Heart left ventricle (tissue), 16 donors: ENCODE results near the gene GAB2. TPM values are rescaled to one million over a fixed set of nuclear protein-coding genes. Genes with fewer than 3 reads are reported as not detected.

Experiments used
- ATAC-seq, 4 donors: fragments of 200-7000 bp; cut with Tn5 transposase; one replicate each; pipeline ENCODE4 v1.9.1; 2020 to 2022; ENCODE audit warnings: moderate library complexity in 4 of 4, mild to moderate bottlenecking in 3 of 4, moderate number of reproducible peaks in 1 of 4
- DNase-seq, 5 donors: peaks; one replicate each; pipeline ENCODE4 v3.0.0-alpha.2; 2020
- H3K27ac ChIP-seq, 12 donors: fragments of 200-600 bp; sonication (generic) in 4 of 12; one replicate each; pipeline versions ENCODE4 v1.5.0 to v1.8.0; 2016 to 2022; ENCODE audit warnings: mild to moderate bottlenecking in 2 of 12
- H3K27me3 ChIP-seq, 9 donors: fragments of 200-600 bp; sonication (generic) in 2 of 9; one replicate each; pipeline versions ENCODE4 v1.5.1 to v1.8.0; 2016 to 2022; ENCODE audit warnings: mild to moderate bottlenecking in 3 of 9
- H3K36me3 ChIP-seq, 9 donors: fragments of 200-600 bp; sonication (generic) in 2 of 9; one replicate each; pipeline versions ENCODE4 v1.5.0 to v1.8.0; 2018 to 2022; ENCODE audit warnings: mild to moderate bottlenecking in 2 of 9
- H3K4me1 ChIP-seq, 12 donors: fragments of 200-600 bp; sonication (generic) in 4 of 12; one replicate each; pipeline versions ENCODE4 v1.5.0 to v1.8.0; 2016 to 2022; ENCODE audit warnings: mild to moderate bottlenecking in 3 of 12
- H3K4me3 ChIP-seq, 12 donors: fragments of 200-600 bp; sonication (generic) in 4 of 12; one replicate each; pipeline versions ENCODE4 v1.5.0 to v1.8.0; 2017 to 2022; ENCODE audit warnings: mild to moderate bottlenecking in 9 of 12, moderate library complexity in 4 of 12
- H3K9me3 ChIP-seq, 12 donors: fragments of 200-600 bp; sonication (generic) in 4 of 12; one replicate each; pipeline versions ENCODE4 v1.5.0 to v1.8.0; 2016 to 2022; ENCODE audit warnings: mild to moderate bottlenecking in 1 of 12
- POLR2A ChIP-seq, 2 donors: fragments of 450-650 bp; IDR thresholded peaks; one replicate each; pipeline ENCODE4 v1.6.1; 2017; ENCODE audit warnings: antibody characterized with exemption in 2 of 2, mild to moderate bottlenecking in 2 of 2, moderate library complexity in 2 of 2
- WGBS, 4 donors: extraction: QIAGEN DNeasy Blood & Tissue Kit in 2 of 4; methylation state at CpG; one replicate each; pipeline versions ENCODE4 v1.1.5 to v1.1.7; 2013 to 2018; 5-methylcytosine and 5-hydroxymethylcytosine counted together
- intact Hi-C, 10 donors: fragments of 100-400 bp; cut with DNase I; formaldehyde crosslinking; loops; one replicate each; pipeline versions ENCODE4 v1.11.1 to v1.14.2; 2022
- polyA plus RNA-seq, 2 donors: library from polyadenylated mRNA; stranded (reverse); fragments of 200-250 nt; gene quantifications; one replicate each; pipeline ENCODE4 v1.2.3, GENCODE V29; 2013
- total RNA-seq, 9 donors: library from RNA; depleted of rRNA in 2 of 9; stranded (reverse); fragments of >200 nt in 2 of 9; fragmentation: NEBNext Ultra II Directional in 3 of 9; extraction: Animal tissue kit (Norgen Biotek cat#: 25700) in 3 of 9; gene quantifications; one replicate each; pipeline versions ENCODE4 v1.1.0 to v1.2.4, GENCODE V29; 2016 to 2023
- TF ChIP-seq, protein P1 (sequence below), 12 donors: fragments of 200-600 bp; sonication (generic) in 4 of 12; IDR thresholded peaks; one replicate each; pipeline versions ENCODE4 v1.5.0 to v1.8.0; 2018 to 2022; ENCODE audit warnings: antibody characterized with exemption in 12 of 12, mild to moderate bottlenecking in 5 of 12
- donor health status: ischemic (EF 13 %, LVEDD 7.1; RV severe dilation, severe dysfunction).
- donor health status: healthy with polysubstance abuse.
- donor health status: DM: no; HTN: yes; CAD: no.
- donor health status: DM: no; HTN: no; CAD: no.
- donor health status: ischemic (EF 25% LVEDD 6.9; RV normal size, moderate dysfunction).
- donor health status: ischemic (EF 25% LVEDD 5.7; RV mildly dilated, moderate dysfunction).
- donor health status: healthy.
- donor health status: DM: yes; HTN: yes; CAD: no.
- donor health status: ischemic (EF 35%, LVEDD 5.7; RV mildly dilated, moderate dysfunction).
- donor health status: nonischemic (EF 11% LVEDD 7.7; RV severe dilation, severe dysfunction).
- donor health status: DM: yes; HTN: yes; CAD: no.
- donor health status: PGD.
- donor health status: ischemic (EF 29% LVEDD 5.4; RV normal size, mild dysfunction).
- donor health status: nonischemic (EF 23%, LVEDD 6.1; RV moderate dilation, normal function).

GAB2 gene
- total and polyA plus RNA-seq, 11 donors = 6.1 to 53.0 (median 30.0) TPM

DNA sequence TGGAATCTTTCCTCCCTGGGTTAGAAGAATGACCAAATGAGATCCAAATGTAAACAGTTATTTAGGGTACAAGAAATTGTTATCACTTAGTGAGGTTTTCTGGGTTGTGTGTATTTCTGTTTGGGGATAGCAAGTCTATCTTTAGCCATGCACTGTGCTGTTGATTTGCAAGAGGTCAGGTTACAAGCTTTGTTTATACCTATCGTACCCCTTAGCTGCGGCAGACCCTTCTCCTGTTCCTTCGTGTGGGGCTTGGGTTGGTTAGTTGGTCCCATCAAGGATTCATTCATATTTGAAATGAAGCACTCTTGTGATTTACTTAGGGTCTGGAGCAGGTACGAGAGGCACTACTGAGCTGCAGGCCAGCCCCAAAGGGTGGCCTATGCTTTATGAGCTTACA, 156.3 kb downstream of the GAB2 start:
- Histone ChIP-seq H3K36me3 (no peaks in the 10 kb centered on the region), H3K27me3 (no peaks in the 10 kb centered on the region), H3K27ac (no peak overlapping the region), H3K9me3 (no peaks in the 10 kb centered on the region), H3K4me1 (peaks cover 0 to 56% (median 32%) of the 10 kb centered on the region in 12 donors), H3K4me3 (no peak overlapping the region)
- ATAC-seq (no peak), DNase-seq (no peak)
- intact Hi-C loops = no loop called here
- 54 to 70% (median 58%) methylated on average over 4 of the region's 4 CpGs for WGBS, 4 donors
- TF ChIP-seq, protein P1, sequence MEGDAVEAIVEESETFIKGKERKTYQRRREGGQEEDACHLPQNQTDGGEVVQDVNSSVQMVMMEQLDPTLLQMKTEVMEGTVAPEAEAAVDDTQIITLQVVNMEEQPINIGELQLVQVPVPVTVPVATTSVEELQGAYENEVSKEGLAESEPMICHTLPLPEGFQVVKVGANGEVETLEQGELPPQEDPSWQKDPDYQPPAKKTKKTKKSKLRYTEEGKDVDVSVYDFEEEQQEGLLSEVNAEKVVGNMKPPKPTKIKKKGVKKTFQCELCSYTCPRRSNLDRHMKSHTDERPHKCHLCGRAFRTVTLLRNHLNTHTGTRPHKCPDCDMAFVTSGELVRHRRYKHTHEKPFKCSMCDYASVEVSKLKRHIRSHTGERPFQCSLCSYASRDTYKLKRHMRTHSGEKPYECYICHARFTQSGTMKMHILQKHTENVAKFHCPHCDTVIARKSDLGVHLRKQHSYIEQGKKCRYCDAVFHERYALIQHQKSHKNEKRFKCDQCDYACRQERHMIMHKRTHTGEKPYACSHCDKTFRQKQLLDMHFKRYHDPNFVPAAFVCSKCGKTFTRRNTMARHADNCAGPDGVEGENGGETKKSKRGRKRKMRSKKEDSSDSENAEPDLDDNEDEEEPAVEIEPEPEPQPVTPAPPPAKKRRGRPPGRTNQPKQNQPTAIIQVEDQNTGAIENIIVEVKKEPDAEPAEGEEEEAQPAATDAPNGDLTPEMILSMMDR (IDR thresholded peaks at IDR 0.05) = no peak
- TF ChIP-seq POLR2A (IDR thresholded peaks at IDR 0.05) = no peak

DNA sequence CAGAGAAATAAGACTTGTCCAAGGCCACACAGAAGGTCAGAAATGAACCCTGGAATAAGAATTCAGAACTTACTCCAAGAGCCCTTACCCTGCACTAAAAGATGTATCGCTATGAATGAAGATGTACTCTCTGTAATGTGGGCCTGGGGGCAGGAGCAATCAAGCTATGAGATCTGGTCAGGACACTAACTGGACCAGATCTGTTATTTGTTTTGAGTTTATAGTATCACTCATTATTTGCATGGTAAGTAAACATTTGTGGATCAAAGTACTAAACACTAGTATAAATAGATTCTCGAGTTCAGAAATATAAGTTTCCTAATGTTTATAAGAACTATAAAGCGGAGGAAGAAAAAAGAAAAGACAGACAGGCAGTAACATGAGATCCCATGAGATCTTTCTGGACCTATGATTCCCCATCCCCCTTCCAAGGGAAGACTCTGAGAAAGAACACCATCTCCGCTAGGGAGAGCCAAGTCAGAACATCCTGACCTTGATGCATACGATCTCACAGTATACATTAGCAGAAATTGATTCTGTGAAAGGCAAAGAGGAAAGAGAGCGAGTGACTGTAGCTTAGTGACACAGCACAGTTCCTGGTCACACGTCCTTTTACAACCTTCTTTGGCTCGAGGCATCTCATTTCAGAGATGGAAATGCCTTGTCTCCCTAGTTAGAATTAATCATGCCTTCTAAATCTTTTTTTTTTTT, 157.7 kb downstream of the GAB2 start:
- H3K36me3 ChIP-seq = no peaks in the 10 kb centered on the region
- intact Hi-C loops = loop anchor here in 2 of 10 donors (10.0 kb wide), 1 partner anchor 155 kb away; the partner anchor contains the start of gene GAB2 (in 2 of the 2)
- no peaks in the 10 kb centered on the region for H3K27me3 ChIP-seq
- ATAC-seq (no peak), DNase-seq (no peak)
- no peak overlapping the region for H3K4me3 ChIP-seq
- 76 to 85% (median 83%) methylated on average over 8 of the region's 8 CpGs for WGBS, 4 donors
- no peak for TF ChIP-seq POLR2A (IDR thresholded peaks at IDR 0.05)
- TF ChIP-seq, protein P1 (IDR thresholded peaks at IDR 0.05) = no peak
- H3K27ac ChIP-seq = no peak overlapping the region
- H3K4me1 ChIP-seq = peaks cover 0 to 67% (median 36%) of the 10 kb centered on the region in 12 donors
- no peaks in the 10 kb centered on the region for H3K9me3 ChIP-seq

DNA sequence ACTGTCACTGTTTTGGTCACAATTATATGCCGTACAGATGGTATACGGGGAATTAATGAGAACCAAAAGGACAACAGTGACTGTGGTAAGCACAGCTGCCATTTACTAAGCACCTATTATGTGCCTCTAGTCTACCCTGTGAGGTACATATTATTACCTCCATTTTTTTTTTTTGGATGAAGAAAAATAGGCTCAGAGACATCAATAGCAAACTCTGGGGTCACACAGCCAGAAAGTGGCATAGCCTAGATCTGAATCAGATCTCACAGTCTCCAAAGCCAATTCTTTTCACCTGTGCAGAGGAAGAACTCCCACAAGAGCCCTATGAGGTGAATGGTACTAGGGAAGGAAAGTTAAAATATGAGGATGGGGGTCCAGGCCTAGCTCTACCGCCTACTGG, 160.0 kb downstream of the GAB2 start:
- Histone ChIP-seq H3K4me3 (no peak overlapping the region), H3K4me1 (peaks cover 0 to 69% (median 34%) of the 10 kb centered on the region in 12 donors), H3K27me3 (no peaks in the 10 kb centered on the region), H3K27ac (peak overlapping the region in 11 of 12 donors; percentile 41 to 78 (median 63)), H3K36me3 (no peaks in the 10 kb centered on the region), H3K9me3 (no peaks in the 10 kb centered on the region)
- no peak for DNase-seq
- no peak for ATAC-seq
- intact Hi-C loops = loop anchor here in 2 of 10 donors (10.0 kb wide), 1 partner anchor 157 kb away; the partner anchor contains the start of gene GAB2 (in 2 of the 2)
- WGBS, 4 donors = 95 to 97% (median 97%) methylated on average over 3 of the region's 3 CpGs
- TF ChIP-seq POLR2A (IDR thresholded peaks at IDR 0.05) = no peak
- TF ChIP-seq, protein P1 (IDR thresholded peaks at IDR 0.05) = no peak

DNA sequence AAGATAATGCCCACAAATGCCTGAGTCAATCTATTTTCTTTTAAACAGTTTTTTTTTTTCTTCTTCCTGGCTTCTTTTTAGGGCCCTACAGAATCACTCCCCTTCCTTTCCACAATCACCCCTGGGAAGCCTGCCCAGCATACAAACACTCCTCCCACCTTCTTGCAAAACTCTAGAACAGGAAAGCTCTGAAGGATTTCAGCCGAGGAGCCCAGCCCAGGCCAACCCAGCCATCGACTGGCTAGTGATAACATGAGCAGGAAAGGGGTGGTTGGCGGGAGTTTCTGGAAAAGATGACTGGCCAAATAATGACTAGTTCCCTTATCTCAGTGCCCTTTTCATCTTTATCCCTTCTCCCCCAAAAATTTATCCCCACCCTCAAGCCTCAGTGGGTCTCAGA, 160.7 kb downstream of the GAB2 start:
- H3K36me3 ChIP-seq = no peaks in the 10 kb centered on the region
- no peaks in the 10 kb centered on the region for H3K27me3 ChIP-seq
- H3K4me1 ChIP-seq = peaks cover 0 to 69% (median 33%) of the 10 kb centered on the region in 12 donors
- DNase-seq (peak; percentile 78 to 86 (median 82)), ATAC-seq (peak; percentile 85 to 96 (median 94))
- H3K4me3 ChIP-seq = no peak overlapping the region
- H3K9me3 ChIP-seq = no peaks in the 10 kb centered on the region
- WGBS, 4 donors = 14 to 32% (median 20%) methylated on average over 3 of the region's 3 CpGs
- intact Hi-C loops = loop anchor here in 2 of 10 donors (10.0 kb wide), 1 partner anchor 158 kb away; the partner anchor contains the start of gene GAB2 (in 2 of the 2)
- TF ChIP-seq POLR2A (IDR thresholded peaks at IDR 0.05) = no peak
- TF ChIP-seq, protein P1 (IDR thresholded peaks at IDR 0.05) = no peak
- peak overlapping the region; percentile 29 to 78 (median 63) for H3K27ac ChIP-seq
